ELF-1 (cell line): ENCODE data around the gene PERCC1.

ENCODE experiments used
- DNase-seq: peaks from one replicate; pipeline ENCODE4 v3.0.0-alpha.2; 2016; ENCODE audit warnings: low read depth, low spot score

PERCC1 gene

DNA sequence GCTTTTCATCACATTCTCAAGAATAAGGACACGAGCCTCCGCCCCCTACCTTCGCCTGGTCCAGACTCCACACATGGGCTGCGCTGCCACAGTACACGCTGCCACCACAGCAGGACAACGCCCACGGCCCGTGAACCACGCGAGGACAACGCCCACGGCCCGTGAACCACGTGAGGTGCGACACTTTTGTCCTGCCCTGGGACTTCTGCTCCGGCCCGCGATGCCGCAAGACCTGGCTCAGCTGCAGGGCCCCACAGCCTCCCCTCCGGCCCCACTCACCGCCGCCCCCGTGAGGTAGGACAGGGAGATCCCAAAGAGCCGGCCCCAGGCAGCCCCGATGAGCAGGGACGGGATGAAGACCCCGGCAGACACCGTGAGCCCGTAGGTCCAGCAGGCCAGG lies 19.3 kb downstream of the PERCC1 start:
- no peak for DNase-seq

DNA sequence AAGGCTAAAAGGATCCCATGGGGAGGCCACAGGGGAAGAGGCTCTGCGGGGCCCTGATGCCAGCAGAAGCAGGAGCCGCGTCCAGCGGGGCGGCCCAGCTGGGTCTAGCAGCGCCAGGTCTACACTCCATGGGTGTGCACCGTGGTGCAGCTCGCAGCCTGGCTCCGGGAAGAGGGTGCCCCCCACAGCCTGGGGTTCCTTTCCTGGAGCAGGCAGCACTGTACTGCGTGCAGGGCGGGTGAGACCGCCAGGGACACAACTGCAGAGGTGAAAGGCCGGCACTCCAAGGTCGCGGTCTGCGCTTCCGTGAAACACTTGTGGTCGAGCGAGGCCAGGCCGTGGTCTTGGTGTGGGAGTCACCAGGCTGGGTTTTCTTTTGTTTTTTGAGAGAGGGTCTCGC lies 20.0 kb downstream of the PERCC1 start:
- DNase-seq, result no peak

DNA sequence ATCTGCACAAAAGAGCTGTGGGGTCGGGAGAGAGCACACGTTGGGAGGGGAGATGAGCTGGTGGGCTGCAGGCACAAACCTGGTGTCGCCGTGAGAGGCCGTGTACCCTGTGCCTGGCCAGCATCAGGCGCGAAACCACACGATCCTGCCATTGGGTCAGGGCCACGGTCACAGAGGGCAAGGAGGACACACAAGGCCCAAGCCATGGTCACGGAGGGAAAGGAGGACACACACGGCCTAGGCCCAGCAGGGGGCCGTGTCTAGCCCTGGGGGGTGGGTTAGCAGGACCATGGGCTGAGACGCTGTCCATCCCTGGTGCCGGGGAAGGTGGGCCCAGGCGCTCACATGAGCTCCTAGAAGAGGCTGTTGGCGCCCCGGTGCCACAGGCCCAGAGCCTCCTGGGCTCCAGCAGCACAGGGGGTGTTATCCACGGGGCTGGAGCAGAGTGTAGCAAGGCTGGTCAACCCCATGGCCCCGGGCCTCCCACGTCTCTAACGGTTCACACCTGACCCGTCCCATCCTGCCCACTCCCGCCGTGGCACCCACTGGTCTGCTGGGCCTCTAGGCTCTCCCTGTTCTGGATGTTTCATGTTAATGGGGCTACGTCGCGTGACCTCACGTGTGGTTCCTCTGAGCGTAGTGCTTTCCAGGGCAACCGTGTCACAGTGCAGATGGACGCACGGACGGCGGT lies 21.0 kb downstream of the PERCC1 start:
- no peak for DNase-seq

DNA sequence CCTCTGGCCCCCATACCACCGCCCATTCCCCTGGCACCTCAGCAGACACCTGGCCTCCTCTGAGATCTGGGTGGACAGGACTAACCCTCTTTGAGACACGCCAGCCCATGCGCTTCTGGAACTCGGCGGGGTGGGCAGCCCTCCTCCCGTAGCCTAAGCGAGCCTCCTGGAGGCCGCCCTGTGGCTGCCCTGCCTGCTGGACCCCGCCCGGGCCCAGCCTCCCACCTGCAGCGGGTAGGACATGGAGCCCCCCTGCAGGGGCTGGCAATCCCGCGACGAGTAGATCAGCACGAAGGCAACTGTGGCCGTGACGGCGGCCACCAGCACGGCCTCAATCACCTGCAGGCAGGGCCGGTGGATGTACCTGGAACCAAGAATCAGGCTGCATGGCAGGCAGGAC lies 21.7 kb downstream of the PERCC1 start:
- DNase-seq, result no peak

DNA sequence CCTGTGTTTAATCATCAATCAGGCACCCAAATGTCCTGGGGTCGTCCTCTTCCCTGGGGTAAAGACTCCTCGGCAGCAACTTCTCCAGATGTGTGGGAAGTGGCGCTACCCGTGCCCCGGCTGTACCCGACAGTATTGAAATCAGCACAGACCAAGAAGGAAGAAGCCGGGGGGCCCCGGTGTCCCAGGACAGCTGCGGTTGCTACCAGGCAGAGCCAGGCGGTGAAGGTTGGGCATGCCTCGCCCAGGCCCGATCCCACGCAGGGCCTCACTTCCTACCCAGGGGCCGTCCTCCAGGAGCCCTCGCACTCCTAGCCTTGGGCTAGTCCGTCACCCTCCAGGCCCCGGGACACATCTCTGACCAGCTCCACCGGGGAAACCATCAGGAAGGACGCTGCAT lies 22.4 kb downstream of the PERCC1 start:
- no peak for DNase-seq

DNA sequence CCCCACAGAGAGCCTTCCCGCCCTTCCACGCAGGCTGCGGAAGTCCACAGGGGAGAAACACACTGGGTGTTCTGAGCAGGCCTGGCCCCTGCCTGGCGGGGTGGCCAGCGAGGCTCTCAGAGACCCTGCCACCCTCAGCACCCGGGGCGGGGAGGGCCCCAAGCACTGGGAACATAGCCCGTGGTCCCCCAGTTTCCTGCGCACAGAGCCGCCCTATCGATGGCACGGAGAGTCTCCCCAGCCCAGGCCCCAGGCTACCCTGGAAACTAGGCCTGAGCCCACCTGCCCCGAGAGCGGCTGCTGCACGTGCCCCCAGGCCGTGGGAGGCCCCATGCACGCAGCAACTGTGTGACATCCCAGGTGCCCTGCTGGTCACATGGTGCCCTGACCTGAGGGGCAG lies 23.7 kb downstream of the PERCC1 start:
- no peak for DNase-seq

DNA sequence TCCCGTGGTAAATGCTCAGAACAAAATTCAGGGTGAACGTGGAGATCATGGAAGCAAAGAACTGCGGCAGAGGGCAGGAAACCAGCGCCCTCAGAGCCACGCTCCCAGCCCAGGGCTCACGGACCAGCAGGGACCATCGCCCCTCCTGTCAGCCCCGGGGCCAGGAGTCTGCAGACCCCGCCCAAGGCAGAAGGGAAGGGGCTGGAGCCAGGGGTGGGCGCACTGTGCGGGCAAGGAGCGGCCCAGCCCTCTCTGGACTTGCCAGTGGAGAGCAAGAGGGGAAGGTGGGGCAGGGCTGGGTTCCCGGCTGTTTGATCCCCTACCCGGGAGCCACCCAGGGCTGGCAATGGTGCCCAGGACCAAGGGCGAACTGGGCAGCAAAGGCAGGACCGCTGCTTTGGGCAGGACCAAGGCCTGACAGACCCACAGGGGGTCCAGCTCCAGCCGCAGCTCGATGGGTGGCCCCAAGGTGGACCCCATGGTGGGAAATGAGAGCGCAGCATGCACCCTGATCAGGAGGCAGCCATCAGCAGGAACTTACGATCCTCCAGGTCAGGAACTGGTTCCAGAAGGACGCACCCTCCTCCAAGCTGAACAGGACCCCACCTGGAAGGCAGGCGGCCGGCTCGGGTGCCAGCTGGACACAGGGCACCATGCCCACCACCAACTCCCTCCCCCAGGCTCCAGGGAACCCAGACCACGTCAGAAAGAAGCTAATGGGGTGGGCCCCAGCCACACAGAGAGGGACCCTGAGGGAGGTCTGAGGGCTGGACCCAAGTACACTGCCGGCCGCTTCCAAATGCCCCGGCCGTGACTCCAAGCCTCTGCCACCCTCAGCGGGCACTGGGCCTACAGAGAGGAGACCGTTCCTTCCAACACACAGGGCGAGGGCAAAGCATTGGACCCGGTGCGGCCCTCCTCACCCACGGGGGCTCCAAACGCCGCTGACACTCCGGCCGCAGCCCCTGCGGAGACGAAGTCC lies 24.6 kb downstream of the PERCC1 start:
- no peak for DNase-seq

DNA sequence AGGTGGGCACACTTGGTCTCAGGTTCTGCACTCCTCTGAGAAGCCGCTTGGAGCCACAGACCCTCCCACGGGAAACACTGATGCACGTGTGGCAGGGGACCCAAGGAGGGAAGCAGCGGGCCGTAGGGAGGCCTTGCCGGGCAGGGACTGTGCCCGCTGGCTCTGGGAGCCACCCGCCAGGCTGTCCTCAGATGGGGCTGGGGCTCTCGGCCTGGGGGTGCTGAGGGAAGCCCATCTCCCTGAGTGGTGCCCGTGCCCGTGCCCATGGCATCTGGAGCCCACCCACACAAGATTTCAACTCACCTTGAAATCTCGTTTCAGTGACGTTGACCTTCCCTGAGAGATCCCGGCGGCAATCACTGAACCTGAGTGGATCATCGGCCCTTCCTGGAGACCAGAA lies 26.1 kb downstream of the PERCC1 start:
- no peak for DNase-seq

DNA sequence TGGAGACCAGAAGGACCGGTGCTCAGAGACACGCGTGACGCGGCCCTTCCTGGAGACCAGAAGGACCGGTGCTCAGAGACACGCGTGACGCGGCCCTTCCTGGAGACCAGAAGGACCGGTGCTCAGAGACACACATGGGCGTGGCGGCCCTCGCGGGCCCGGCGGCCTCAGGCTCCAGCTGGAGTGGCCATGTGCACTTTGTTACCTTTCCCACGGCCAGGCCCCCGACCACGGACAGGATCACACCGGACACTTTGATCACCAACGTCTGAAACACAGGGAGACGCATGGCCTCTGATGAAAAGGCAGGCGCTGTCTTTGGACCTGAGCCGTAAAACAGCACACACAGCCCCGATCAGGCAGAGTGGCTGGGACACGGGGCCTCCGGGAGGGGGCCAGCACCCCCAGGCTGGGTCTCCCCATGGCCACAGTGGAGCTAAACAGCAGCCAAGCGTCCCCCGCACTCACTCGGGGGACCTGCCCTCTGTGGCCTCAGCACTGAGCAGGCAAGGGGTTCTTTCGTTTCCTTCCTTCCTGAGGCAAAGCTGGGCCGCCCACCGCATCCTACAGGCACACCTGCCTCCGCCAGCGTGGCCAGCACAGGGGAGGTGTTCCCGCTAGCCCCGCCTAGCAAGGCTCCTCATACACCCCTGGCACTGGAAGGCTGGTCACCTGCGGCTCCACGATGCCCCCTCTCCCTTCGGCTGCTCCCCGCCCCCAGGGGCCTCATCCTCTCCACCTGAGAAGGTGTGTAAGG lies 26.8 kb downstream of the PERCC1 start:
- DNase-seq, result no peak

DNA sequence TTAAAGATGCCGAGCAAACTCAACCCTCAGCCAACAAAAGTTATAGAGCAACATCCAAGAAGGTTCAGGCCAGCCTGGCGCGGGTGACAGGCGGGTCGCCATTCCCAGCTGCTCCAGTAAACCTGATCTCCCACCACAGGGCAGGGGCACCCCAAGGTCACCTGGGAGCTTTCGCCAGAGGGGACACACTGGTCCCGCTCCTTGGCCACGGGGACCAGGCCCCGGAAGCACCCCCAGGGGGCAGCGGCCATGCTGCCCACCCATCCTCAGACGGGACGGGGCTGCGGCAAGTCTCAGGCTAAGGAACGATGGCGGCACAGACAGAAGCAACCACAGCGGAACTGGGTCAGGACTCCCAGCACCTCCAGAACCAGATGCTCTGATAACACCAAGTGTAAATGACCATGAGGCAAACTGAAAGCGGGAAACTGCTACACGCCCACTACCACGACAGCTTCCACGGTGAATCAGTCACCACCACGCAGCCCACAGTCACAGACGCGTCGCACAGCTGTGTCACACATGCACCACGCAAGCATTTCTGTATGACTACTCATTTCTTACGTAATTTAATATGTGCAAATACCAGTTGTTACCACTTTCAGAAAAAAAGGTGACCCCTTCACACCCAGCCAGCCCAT lies 27.6 kb downstream of the PERCC1 start:
- DNase-seq, result no peak

DNA sequence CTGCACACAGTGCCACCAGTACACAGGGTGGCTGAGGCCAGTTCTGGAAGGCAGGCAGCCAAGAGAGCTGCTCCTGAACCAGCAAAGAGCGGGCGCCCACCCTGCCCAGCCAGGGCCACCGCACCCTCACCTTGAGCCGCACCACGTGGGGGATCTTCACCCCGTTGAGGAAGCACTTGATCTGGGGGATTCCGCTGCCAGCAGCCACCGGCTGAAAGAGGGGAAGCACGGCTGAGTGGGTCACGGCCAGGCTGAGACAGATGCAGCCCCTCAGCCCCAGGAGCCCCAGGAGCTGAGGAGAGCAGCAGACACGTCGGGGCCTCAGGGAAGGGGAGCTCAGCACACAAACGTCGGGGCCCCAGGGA lies 28.1 kb downstream of the PERCC1 start:
- no peak for DNase-seq

DNA sequence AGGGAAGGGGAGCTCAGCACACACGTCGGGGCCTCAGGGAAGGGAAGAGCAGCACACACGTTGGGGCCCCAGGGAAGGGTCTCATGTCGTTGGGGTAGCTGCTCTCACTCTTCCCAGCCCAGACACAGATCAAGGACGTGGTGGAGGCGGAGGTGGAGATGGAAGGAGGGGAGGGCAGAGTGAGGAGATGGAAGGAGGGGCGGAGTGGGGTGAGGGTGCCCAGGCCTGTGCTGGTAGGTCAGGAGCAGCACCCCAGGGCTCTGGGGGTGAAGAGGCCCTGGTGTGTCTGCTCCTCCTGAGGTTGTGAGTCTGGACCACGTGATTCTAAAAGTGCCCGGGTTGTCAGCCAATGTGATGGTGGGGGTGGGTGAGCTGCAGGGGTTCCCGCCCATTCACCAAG lies 29.1 kb downstream of the PERCC1 start:
- no peak for DNase-seq

DNA sequence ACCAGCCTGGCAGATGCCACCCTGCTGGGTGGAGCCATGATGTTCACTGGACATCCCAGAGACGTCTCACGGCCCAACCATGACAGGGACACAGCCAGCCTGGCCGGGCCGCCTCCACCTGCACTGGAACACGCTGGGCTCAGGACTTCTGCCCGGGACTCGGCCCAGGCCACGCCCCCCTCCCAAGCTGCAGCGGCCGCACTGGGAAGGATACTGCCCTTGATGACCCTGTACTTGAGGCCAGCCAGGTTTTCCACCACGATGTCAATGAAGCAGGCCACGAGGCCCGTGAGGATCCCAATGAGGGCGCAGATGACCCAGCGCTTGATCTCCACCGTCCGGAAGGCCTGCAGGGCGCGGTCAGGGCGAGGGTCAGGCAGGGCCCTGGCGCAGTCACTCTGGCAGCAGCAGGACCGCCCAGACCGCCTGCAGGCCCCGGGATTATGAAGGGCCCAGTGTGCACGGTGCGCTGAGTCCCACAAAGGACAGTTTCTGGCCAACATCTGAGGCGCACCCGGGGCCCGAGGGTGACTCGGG lies 29.8 kb downstream of the PERCC1 start:
- DNase-seq, result no peak

DNA sequence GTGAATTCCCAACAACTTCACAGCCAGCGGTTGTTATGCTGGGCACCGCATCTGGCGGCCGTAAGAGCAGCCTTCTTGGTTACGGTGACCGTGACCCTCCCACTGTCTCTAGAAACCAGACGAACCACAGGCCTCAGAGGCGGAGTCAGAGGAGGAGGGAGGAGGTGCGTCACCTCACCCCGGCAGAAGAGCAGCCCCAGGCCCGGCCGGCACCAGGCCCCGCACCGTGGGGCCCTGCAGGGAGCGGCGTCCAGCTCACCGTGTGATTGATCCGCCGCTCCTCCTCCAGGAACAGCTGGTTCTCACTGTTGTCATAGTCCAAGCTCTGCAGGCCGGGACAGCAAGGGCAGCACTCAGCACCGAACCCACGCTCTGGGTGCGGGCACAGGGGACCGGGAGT lies 30.3 kb downstream of the PERCC1 start:
- peak; percentile 84 for DNase-seq

DNA sequence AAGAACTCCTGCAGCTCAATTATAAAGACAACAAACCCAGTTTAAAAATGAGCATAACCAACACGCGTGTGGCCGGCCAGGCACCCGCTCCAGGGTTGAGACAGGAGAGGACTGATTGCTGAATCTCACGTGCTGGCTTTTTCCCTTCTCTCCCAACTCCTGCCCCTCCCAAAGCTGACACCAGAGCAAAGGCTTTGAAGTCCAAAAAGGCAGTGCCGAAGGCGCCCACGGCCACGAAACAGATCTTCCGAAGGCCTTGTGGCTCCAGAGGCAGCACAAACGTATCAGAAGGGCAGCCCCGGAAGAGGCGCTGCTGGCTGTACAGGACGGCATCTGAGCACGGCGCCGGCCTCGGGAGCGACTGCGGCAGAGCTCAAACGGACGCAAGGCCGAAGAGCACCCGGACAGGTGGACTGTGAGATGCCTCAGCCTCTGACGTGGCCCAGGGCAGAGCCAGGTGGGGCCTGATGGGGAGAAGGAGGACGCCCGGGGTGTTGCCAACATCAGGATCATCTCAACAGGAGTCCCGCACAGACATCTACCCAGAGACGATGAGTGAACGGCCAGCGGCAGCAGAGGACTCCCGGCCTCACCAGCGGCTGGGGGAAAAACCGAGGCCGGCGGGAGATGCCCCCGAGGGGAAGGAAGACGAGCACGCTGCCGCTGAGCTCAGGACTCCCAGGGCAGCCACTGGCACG lies 33.5 kb downstream of the PERCC1 start:
- DNase-seq, result no peak

DNA sequence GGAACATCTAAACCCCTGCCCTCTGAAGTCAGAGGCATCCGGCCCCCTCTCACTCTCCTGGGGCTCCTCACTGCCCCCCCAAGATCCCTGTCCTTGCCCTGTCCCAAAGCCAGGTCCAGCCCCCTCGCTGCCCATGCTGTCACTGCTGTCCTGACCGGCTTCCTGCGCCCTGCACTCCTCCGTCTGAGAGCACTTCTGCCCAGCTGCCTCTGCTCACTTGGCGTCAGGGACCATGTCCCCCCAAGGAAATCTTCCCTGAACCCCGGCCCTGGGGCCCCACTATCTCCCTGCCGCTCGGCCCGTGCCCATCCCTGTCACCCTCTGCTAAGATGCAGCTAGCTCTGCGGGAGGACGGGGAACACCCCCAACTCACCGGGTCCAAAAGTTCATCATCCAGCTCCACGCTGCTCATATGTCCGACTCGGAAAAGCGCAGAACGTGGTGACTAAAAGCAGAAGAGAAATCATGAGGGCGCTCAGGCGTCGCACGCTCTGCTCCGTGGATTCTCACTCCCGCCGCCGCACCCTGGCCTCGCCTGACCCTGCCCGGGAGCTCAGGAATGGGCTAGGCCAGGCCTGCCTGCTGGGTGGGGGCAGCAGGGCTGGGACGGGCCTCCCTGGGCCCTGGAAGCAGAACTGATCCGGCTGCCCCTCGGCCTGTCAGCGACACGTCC lies 34.2 kb downstream of the PERCC1 start:
- no peak for DNase-seq

DNA sequence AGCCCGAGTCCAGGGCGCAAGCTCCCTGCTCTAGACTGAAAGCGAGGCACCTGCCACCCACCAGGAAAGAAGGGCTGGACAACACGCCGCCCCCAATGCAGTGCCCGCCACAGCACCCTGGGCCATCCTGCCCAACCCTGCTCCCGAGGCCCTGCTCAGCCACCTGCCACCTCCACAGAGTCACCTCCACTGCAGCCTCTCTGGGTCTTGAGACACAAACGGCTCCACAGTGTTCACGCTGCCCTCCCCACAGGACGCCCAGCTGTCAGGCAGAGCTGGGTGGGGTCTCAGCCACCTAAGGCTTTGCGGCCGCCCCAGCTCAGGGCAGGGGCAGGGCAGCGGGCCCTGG lies 34.7 kb downstream of the PERCC1 start:
- DNase-seq, result no peak

DNA sequence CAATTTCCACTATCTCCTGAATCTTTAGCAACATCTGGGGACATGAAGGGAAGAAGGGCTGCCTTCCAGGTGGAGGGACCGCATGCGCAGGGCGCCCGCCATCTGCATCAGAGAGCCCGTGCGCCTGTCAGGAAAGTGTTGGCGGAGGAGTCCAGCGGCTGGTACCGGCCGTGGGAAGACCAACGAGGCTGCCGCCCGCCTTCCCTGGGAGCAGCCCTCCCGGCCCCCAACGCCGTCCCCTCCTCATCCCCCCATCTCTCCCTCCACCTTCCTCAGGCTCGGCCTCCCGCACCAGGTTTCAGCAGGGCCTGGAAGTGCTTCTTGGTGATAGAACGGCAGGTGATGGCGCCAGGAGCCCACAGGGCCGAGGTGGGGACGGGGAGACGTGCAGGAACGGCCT lies 35.2 kb downstream of the PERCC1 start:
- DNase-seq, result no peak

DNA sequence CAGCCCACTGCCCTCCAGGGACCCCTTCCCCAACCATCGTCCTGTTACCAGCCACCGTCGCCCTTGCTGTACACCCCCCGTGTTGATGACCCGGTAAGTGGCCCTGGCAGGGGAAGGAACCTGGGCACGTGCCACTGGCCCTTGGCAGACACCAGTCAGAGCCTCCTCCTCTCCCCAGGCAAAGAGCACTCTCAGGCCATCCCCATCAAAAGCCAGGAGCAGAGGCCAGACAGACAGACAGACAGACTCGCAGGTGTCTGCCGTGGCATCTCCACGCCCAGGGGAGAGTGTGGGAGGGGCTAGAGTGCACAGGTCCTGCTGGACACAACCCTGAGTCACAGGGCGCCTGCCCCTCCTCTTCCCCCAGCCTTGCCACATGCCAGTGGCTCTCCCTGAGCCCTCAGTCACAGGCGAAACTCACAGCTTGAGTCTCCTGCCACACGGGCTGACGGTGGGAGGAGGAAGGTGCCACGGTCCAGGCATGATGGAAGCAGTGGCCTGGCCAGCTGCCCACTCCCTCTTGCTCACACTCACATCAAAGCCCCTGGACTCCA lies 36.2 kb downstream of the PERCC1 start:
- DNase-seq, result no peak

DNA sequence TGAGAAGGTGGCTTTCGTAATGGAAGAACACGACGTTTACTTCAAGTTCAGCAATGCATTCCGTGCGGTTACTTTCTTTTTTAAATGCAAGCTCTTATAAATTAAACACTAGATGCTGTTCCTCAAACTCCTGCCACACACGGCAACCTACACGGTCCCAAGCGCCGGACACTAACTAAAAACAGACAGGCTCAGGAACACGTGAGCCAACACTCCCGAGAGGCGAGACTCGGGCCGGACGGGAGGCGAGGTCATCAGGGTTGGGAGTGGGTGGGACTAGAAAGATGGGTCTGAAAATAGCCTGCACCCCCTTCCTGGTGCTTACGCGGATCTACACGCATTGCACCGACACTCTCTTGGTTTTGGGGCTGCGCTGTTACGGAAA lies 37.5 kb downstream of the PERCC1 start:
- DNase-seq, result no peak
